NAMALWA (cell line): ENCODE measurements around the gene VASN.
"Not testable (repeated sequence)": the region's sequence is repeated elsewhere in the genome, so short reads cannot be mapped to it uniquely, and the experiment has no call there.

Experiments
- DNase-seq: peaks from one replicate; pipeline ENCODE4 v3.0.0-alpha.2; 2015; ENCODE audit warnings: low spot score

The VASN gene

GRCh38 chr16:4385066-4385788 is 13.6 kb downstream of the VASN start:
- no peak for DNase-seq

- DNase-seq, result no peak
Observed at GRCh38 chr16:4385789-4386450, 14.3 kb downstream of the VASN start.

GRCh38 chr16:4386451-4386805 is 14.8 kb downstream of the VASN start:
- no peak for DNase-seq

GRCh38 chr16:4386951-4387565 is 15.4 kb downstream of the VASN start:
- no peak for DNase-seq

- no peak for DNase-seq
Observed at GRCh38 chr16:4387781-4388180, 16.1 kb downstream of the VASN start.

- DNase-seq, result no peak
Observed at GRCh38 chr16:4388271-4389021, 16.8 kb downstream of the VASN start.

- DNase-seq, result no peak
Observed at GRCh38 chr16:4389051-4389955, 17.7 kb downstream of the VASN start.

- no peak for DNase-seq
Observed at GRCh38 chr16:4390266-4391260, 18.9 kb downstream of the VASN start.

GRCh38 chr16:4391631-4392381 is 20.2 kb downstream of the VASN start:
- DNase-seq, result no peak

- no peak for DNase-seq
Observed at GRCh38 chr16:4392382-4393239, 21.0 kb downstream of the VASN start.

- DNase-seq, result no peak
Observed at GRCh38 chr16:4393240-4393600, 21.6 kb downstream of the VASN start.

GRCh38 chr16:4393850-4394249 is 22.2 kb downstream of the VASN start:
- not testable (repeated sequence) for DNase-seq

GRCh38 chr16:4395055-4395726 is 23.5 kb downstream of the VASN start:
- no peak for DNase-seq

- DNase-seq, result no peak
Observed at GRCh38 chr16:4399001-4399730, 27.5 kb downstream of the VASN start.

- DNase-seq, result no peak
Observed at GRCh38 chr16:4401094-4401501, 29.4 kb downstream of the VASN start.

GRCh38 chr16:4401510-4401909 is 29.9 kb downstream of the VASN start:
- DNase-seq, result no peak

- peak; percentile 65 for DNase-seq
Observed at GRCh38 chr16:4402439-4403132, 30.9 kb downstream of the VASN start.
